NCI-H2196 treated with DMSO at 0.1 percent for 48 hours (cell line): ENCODE data around the gene GALNT11.
"Not testable (repeated sequence)": the region's sequence is repeated elsewhere in the genome, so short reads cannot be mapped to it uniquely, and the experiment has no call there.

Experiments used
- DNase-seq: peaks from one replicate; lab custom pipeline; 2025; ENCODE audit not compliant: unreplicated experiment; lab: John Stamatoyannopoulos, UW

GALNT11 gene

GRCh38 chr7:152074673-152075072 is 49.2 kb downstream of the GALNT11 start:
- no peak for DNase-seq

GRCh38 chr7:152075379-152075778 is 49.9 kb downstream of the GALNT11 start:
- not testable (repeated sequence) for DNase-seq

GRCh38 chr7:152076324-152076821 is 50.9 kb downstream of the GALNT11 start:
- DNase-seq, result no peak

- no peak for DNase-seq
Observed at GRCh38 chr7:152076940-152077933, 51.8 kb downstream of the GALNT11 start.

- DNase-seq, result no peak
Observed at GRCh38 chr7:152078025-152078424, 52.6 kb downstream of the GALNT11 start.

GRCh38 chr7:152078786-152079185 is 53.3 kb downstream of the GALNT11 start:
- DNase-seq, result no peak

GRCh38 chr7:152081088-152081487 is 55.6 kb downstream of the GALNT11 start:
- DNase-seq, result no peak

- not testable (repeated sequence) for DNase-seq
Observed at GRCh38 chr7:152082073-152082721, 56.7 kb downstream of the GALNT11 start.

GRCh38 chr7:152085131-152085530 is 59.7 kb downstream of the GALNT11 start:
- no peak for DNase-seq

- no peak for DNase-seq
Observed at GRCh38 chr7:152086513-152086912, 61.0 kb downstream of the GALNT11 start.

- no peak for DNase-seq
Observed at GRCh38 chr7:152089183-152089582, 63.7 kb downstream of the GALNT11 start.

- DNase-seq, result no peak
Observed at GRCh38 chr7:152090747-152091146, 65.3 kb downstream of the GALNT11 start.

GRCh38 chr7:152093717-152094116 is 68.2 kb downstream of the GALNT11 start:
- DNase-seq, result no peak

GRCh38 chr7:152095771-152096170 is 70.3 kb downstream of the GALNT11 start:
- no peak for DNase-seq

- DNase-seq, result no peak
Observed at GRCh38 chr7:152097330-152097729, 71.9 kb downstream of the GALNT11 start.

GRCh38 chr7:152103066-152103465 is 77.6 kb downstream of the GALNT11 start:
- no peak for DNase-seq

- no peak for DNase-seq
Observed at GRCh38 chr7:152103691-152104090, 78.2 kb downstream of the GALNT11 start.

- no peak for DNase-seq
Observed at GRCh38 chr7:152105205-152105604, 79.7 kb downstream of the GALNT11 start.

- no peak for DNase-seq
Observed at GRCh38 chr7:152106990-152107389, 81.5 kb downstream of the GALNT11 start.

GRCh38 chr7:152107945-152108344 is 82.5 kb downstream of the GALNT11 start:
- DNase-seq, result no peak

- no peak for DNase-seq
Observed at GRCh38 chr7:152108359-152108758, 82.9 kb downstream of the GALNT11 start.

GRCh38 chr7:152112829-152113228 is 87.4 kb downstream of the GALNT11 start:
- no peak for DNase-seq
